H4 (cell line): ENCODE data around the gene OR1E2. TPM values are rescaled to one million over a fixed set of nuclear protein-coding genes. Genes with fewer than 3 reads are reported as not detected.
"Not testable (repeated sequence)": the region's sequence is repeated elsewhere in the genome, so short reads cannot be mapped to it uniquely, and the experiment has no call there.

Experiments used
- DNase-seq: peaks from one replicate; pipeline ENCODE4 v3.0.0-alpha.2; 2015; ENCODE audit warnings: low spot score
- total RNA-seq: library from RNA; depleted of rRNA; stranded (reverse); fragments of >200 nt; shearing (Covaris generic); gene quantifications from 2 replicates; pipeline ENCODE4 v1.2.3, GENCODE V29; 2014; rRNA removed

OR1E2 gene
- total RNA-seq, 1 experiment from 2014 or later, result not detected

DNA sequence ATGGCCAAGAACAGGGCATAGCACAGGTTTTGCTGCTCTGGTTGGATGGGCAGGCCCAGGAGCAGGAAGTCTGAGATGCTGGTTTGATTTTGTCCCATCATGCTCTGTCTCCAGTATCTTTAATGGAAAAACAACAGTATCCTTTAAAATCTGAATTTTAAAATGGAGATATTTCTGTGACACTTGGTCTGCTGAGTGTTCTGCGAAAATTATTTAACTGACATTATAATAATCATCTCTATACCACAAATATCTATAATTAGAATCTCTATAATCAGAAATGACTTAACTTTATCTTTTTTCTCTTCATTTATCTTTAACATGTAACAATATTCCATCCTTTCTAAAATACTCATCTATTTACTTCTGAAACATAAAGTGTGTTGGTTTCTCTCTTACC lies 35.3 kb downstream of the OR1E2 start, which contains the start of gene OR1E1:
TSS of gene OR1E1 (minus strand) at position 101 of the 400 bp plus-strand sequence. CDS start at position 101, 0 bp downstream.
- no peak for DNase-seq

DNA sequence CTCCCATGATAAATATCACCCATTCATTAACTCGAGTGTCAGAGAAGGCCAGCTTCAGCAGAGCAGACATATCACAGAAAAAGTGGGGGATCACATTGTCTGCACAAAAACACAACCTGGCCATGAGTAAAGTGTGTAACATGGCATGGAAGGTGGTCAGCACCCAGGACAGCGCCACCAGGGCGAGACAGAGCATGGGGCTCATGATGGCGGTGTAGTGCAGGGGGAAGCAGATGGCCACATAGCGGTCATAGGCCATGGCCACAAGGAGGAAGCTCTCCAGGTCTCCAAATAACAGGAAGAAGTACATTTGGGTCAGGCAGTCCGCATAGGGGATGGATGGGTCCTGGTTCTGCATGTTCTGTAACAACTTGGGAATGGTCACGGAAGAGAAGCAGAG lies 35.8 kb downstream of the OR1E2 start:
- DNase-seq, result not testable (repeated sequence)

DNA sequence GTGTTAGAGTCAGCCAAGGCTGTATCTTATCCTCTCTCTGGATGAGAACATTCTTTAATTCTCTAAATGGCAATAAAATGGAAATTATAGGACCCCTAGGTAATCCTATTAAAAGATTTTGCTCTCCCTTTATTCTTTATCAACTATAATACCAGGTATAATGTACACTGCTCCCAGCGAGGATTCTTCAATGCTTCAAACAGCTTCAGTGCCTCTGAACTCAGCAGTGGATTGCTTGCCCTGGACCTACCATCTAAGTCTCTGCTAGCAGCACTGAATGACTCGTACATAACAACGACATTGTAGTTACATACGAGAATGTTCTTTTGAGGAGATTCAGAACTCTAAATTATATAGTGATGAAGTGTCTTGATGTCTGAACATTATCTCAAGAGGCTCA lies 43.9 kb downstream of the OR1E2 start:
- DNase-seq, result no peak

DNA sequence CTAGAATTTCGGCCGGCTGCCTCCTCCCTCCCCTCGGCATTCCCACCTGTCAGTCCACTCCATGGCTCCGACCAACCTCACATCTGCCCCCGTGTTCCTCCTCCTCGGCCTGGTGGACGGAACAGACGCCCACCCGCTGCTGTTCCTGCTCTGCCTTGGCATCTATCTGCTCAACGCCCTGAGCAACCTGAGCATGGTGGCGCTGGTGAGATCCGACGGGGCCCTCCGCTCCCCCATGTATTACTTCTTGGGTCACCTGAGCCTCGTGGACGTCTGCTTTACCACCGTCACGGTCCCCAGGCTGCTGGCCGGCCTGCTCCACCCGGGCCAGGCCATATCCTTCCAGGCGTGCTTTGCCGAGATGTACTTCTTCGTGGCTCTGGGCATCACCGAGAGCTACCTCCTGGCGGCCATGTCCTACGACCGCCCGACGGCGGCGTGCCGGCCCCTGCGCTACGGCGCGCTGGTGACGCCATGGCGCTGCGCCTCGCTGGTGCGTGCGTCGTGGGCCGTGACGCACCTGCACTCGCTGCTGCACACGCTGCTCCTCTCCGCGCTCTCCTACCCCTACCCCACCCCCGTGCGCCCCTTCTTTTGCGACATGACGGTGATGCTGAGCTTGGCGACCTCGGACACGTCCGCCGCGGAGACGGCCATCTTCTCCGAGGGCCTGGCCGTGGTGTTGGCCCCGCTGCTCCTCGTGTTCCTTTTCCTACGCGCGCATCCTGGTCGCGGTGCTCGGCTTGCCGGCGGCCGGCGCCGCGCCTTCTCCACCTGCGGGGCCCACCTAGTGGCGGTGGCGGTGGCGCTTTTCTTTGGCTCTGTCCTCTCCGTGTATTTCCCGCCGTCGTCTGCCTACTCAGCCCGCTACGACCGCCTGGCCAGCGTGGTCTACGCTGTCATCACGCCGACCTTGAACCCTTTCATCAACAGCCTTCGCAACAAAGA lies 47.5 kb downstream of the OR1E2 start, which contains the start of gene OR3A2:
TSS of gene OR3A2 (minus strand) at position 440 of the 948 bp plus-strand sequence.
- DNase-seq, result no peak

Other genes starting within 250 kb of the OR1E2 start
- gene OR1A2, start 236.3 kb downstream of the OR1E2 start, total RNA-seq, result not detected in 2 replicates
- gene OR1A1, start 226.2 kb downstream of the OR1E2 start, total RNA-seq, result not detected in 2 replicates
- gene OR3A1, start 135.5 kb downstream of the OR1E2 start, total RNA-seq, result not detected in 2 replicates
- not detected in 2 replicates for gene OR3A2, start 47.5 kb downstream of the OR1E2 start, total RNA-seq
- gene OR1E1, start 35.4 kb downstream of the OR1E2 start, total RNA-seq, result not detected in 2 replicates
- not detected in 2 replicates for gene OR3A3, start 22.5 kb downstream of the OR1E2 start, total RNA-seq
- not detected in 2 replicates for gene SPATA22, start 38.0 kb upstream of the OR1E2 start, total RNA-seq
- gene ASPA, start 42.2 kb upstream of the OR1E2 start, total RNA-seq, result 0.16 and 0.66 TPM in 2 replicates
- gene TRPV3, start 124.0 kb upstream of the OR1E2 start, total RNA-seq, result not detected in 2 replicates
- 1.2 and 1.7 TPM in 2 replicates for gene TRPV1, start 175.6 kb upstream of the OR1E2 start, total RNA-seq
- 4.9 and 6.1 TPM in 2 replicates for gene SHPK, start 202.4 kb upstream of the OR1E2 start, total RNA-seq
- 12.6 and 22.6 TPM in 2 replicates for gene CTNS, start 202.9 kb upstream of the OR1E2 start, total RNA-seq
- gene TAX1BP3, start 234.7 kb upstream of the OR1E2 start, total RNA-seq, result 77.8 and 86.8 TPM in 2 replicates
- 15.9 and 26.6 TPM in 2 replicates for gene EMC6, start 235.0 kb upstream of the OR1E2 start, total RNA-seq